Right atrium auricular region (tissue), 2 donors: ENCODE results near the gene COMMD6. TPM values are rescaled to one million over a fixed set of nuclear protein-coding genes. Genes with fewer than 3 reads are reported as not detected.

ENCODE experiments used
- DNase-seq: peaks from one replicate; pipeline ENCODE4 v3.0.0-alpha.2; 2019; ENCODE audit warnings: low spot score
- H3K27ac ChIP-seq, 2 donors: fragments of 200-600 bp; sonication (generic); 1 replicate in 1 of 2; 2 replicates in 1 of 2; pipeline ENCODE4 v1.5.1; 2016 to 2019
- H3K27me3 ChIP-seq, 2 donors: fragments of 200-600 bp; sonication (generic); one replicate each; pipeline versions ENCODE4 v1.5.1 to v1.6.0; 2017 to 2019
- H3K36me3 ChIP-seq: fragments of 200-600 bp; sonication (generic); one replicate; pipeline ENCODE4 v1.5.1; 2016
- H3K4me1 ChIP-seq, 2 donors: fragments of 200-600 bp; sonication (generic); one replicate each; pipeline versions ENCODE4 v1.5.1 to v1.6.0; 2017 to 2019
- H3K4me3 ChIP-seq, 2 donors: fragments of 200-600 bp; sonication (generic); 1 replicate in 1 of 2; 2 replicates in 1 of 2; pipeline ENCODE4 v1.5.1; 2017 to 2019; ENCODE audit warnings: mild to moderate bottlenecking in 1 of 2, moderate library complexity in 1 of 2
- H3K9me3 ChIP-seq, 2 donors: fragments of 200-600 bp; sonication (generic); one replicate each; pipeline ENCODE4 v1.5.1; 2019
- CTCF ChIP-seq, 2 donors: fragments of 200-600 bp; sonication (generic); IDR thresholded peaks; one replicate each; pipeline ENCODE4 v1.5.1; 2019; ENCODE audit warnings: antibody characterized with exemption in 2 of 2
- total RNA-seq, 2 donors: library from RNA; depleted of rRNA; stranded (reverse); fragments of >200 nt; gene quantifications; one replicate each; pipeline ENCODE4 v1.1.0, GENCODE V29; 2016

COMMD6 gene
- total RNA-seq, 2 donors from 2014 or later: 48.1 to 89.4 TPM

- DNase-seq: no peak
- Histone ChIP-seq H3K27ac (no peak overlapping the region), H3K27me3 (no peaks in the 10 kb centered on the region), H3K4me1 (peaks cover 0 to 3% of the 10 kb centered on the region in 2 donors), H3K4me3 (no peak overlapping the region), H3K9me3 (no peaks in the 10 kb centered on the region), H3K36me3 (no peaks in the 10 kb centered on the region)
- TF ChIP-seq CTCF (IDR thresholded peaks at IDR 0.05): no peak
Observed at GRCh38 chr13:75541961-75542360, 4.3 kb upstream of the COMMD6 start.

DNA sequence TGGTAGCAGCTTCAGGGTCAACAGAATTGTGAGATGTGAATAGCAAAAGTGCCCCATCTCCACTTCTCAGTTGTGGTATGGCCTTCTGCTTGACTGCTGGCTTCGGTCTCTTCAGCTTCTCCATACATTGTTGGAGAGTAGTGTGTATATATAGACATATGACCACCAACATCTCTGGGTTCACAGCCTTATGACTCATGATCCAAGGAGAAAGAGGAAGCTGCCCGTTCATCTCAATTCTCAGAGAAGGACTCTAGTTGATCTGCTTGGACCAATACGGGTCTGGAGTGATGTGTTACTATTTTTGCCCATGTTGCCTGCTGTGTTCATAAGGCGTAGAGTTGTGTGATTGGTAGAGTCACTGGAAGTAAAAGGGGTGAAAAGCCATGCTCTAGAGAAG lies 3.6 kb upstream of the COMMD6 start:
- Histone ChIP-seq H3K27me3 (no peaks in the 10 kb centered on the region), H3K4me3 (no peak overlapping the region), H3K36me3 (no peaks in the 10 kb centered on the region), H3K4me1 (peaks cover 0 to 10% of the 10 kb centered on the region in 2 donors), H3K27ac (no peak overlapping the region), H3K9me3 (no peaks in the 10 kb centered on the region)
- no peak for DNase-seq
- no peak for TF ChIP-seq CTCF (IDR thresholded peaks at IDR 0.05)

GRCh38 chr13:75533861-75534260 lies 3.8 kb downstream of the COMMD6 start:
- Histone ChIP-seq H3K4me3 (no peak overlapping the region), H3K27ac (no peak overlapping the region), H3K9me3 (no peaks in the 10 kb centered on the region), H3K27me3 (no peaks in the 10 kb centered on the region), H3K36me3 (no peaks in the 10 kb centered on the region), H3K4me1 (peaks cover 0 to 11% of the 10 kb centered on the region in 2 donors)
- DNase-seq: no peak
- TF ChIP-seq CTCF (IDR thresholded peaks at IDR 0.05): no peak

DNA sequence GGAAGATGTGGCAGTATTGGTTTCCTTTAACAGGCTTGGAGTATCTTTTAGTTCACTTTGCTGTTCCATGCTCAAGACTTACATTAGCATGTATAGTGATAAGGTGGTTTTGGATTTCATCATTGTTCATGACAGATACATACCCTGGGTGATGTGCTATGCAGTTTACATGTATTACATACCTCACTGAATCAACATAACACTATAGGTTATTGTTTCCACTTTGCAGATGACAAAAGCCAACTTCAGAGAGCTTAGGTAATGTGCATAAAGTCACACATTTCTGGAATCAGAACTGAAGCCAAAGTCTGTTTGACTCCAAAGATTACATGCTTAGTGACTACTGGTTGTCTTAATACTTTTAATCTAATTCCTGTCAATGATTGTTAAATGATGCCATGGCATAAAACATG lies 7.1 kb downstream of the COMMD6 start:
- Histone ChIP-seq H3K4me3 (no peak overlapping the region), H3K27me3 (no peaks in the 10 kb centered on the region), H3K36me3 (no peaks in the 10 kb centered on the region), H3K9me3 (no peaks in the 10 kb centered on the region), H3K27ac (no peak overlapping the region), H3K4me1 (no peaks in the 10 kb centered on the region)
- TF ChIP-seq CTCF (IDR thresholded peaks at IDR 0.05): no peak
- no peak for DNase-seq

- Histone ChIP-seq H3K4me1 (no peaks in the 10 kb centered on the region), H3K36me3 (no peaks in the 10 kb centered on the region), H3K27ac (no peak overlapping the region), H3K9me3 (no peaks in the 10 kb centered on the region), H3K4me3 (no peak overlapping the region), H3K27me3 (no peaks in the 10 kb centered on the region)
- no peak for TF ChIP-seq CTCF (IDR thresholded peaks at IDR 0.05)
- DNase-seq: no peak
Observed at GRCh38 chr13:75521956-75522355, 15.7 kb downstream of the COMMD6 start.

DNA sequence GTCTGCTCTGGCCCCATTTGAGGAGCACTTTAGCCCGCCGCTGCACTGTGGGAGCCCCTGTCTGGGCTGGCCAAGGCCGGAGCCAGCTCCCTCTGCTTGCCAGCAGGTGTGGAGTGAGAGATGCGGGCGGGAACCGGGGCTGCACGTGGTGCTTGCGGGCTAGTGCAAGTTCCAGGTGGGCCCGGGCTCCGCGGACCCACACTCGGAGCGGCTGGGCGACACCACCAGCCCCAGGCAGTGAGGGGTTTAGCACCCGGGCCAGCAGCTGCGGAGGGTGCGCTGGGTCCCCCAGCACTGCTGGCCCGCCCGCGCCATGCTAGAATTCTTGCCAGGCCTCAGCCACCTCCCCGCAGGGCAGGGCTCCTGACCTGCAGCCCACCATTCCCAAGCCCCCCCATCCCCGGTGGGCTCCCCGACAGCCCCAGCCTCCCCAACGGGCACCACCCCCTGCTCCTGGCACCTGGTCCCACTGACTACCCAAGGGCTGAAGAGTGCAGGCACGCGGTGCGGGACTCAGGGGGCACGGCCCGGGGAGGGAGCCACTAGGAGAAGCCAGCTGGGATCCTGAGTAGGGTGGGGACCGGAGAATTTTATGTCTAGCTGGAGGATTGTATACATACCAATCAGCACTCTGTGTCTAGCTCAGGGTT lies 19.1 kb downstream of the COMMD6 start:
- H3K4me1 ChIP-seq: no peaks in the 10 kb centered on the region
- DNase-seq: no peak
- H3K27me3 ChIP-seq: no peaks in the 10 kb centered on the region
- no peak overlapping the region for H3K4me3 ChIP-seq
- TF ChIP-seq CTCF (IDR thresholded peaks at IDR 0.05): no peak
- H3K27ac ChIP-seq: no peak overlapping the region
- no peaks in the 10 kb centered on the region for H3K9me3 ChIP-seq
- no peaks in the 10 kb centered on the region for H3K36me3 ChIP-seq
